Omental fat pad (tissue), 4 donors: Measurements from ENCODE around the gene MCRIP2. TPM values are rescaled to one million over a fixed set of nuclear protein-coding genes. Genes with fewer than 3 reads are reported as not detected.

Experiments
- ATAC-seq: fragments of 150-250 bp; one replicate; pipeline ENCODE4 v1.9.1; 2016; ENCODE audit warnings: mild to moderate bottlenecking, moderate library complexity; ENCODE audit not compliant: low FRiP score
- DNase-seq: peaks from one replicate; pipeline ENCODE4 v3.0.0-alpha.2; 2019; ENCODE audit warnings: low spot score
- total RNA-seq, 4 donors: library from RNA; depleted of rRNA; stranded (reverse); fragments of >200 nt; gene quantifications; one replicate each; pipeline ENCODE4 v1.1.0, GENCODE V29; 2016
- TF ChIP-seq, protein P1 (sequence below), 3 donors: fragments of 450-650 bp; IDR thresholded peaks; one replicate each; pipeline ENCODE4 v1.5.1; 2016 to 2017; ENCODE audit warnings: antibody characterized with exemption in 3 of 3, mild to moderate bottlenecking in 3 of 3, moderate library complexity in 2 of 3

MCRIP2 gene
- total RNA-seq, 4 donors from 2014 or later = 33.3 to 54.7 (median 41.3) TPM

DNA sequence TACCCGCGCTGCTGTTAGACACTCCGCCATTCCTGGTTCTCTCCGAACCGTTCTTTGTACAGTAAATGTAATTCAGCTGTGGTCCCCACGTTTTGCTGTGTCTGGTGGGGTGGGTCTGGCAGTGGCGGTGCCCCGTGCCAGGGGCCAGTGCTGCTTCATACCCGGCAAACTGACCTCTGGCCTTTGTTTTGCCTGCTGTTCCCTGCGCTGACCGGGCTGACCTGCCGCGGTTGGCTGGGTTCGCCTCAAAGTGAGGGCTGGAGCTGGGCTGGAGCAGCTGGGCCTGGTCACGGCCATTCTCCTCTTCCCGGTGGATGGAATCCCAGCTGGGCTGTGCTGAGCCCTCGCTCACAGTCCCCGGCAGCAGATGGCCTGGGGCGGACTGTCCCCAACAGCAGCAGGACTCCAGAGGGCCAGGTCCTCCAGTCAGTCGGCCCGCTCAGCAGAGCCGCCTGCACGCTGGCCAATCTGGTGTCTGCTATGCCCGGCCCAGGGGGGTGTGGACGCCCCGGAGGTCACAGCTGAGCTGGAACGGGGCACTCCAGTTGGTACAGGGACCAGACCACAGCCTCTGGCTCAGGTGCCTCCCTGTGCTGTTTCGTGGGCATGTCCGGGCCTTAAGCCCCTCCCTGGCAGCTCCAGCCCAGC, 12.3 kb upstream of the MCRIP2 start:
- ATAC-seq = no peak
- DNase-seq = no peak
- TF ChIP-seq, protein P1, sequence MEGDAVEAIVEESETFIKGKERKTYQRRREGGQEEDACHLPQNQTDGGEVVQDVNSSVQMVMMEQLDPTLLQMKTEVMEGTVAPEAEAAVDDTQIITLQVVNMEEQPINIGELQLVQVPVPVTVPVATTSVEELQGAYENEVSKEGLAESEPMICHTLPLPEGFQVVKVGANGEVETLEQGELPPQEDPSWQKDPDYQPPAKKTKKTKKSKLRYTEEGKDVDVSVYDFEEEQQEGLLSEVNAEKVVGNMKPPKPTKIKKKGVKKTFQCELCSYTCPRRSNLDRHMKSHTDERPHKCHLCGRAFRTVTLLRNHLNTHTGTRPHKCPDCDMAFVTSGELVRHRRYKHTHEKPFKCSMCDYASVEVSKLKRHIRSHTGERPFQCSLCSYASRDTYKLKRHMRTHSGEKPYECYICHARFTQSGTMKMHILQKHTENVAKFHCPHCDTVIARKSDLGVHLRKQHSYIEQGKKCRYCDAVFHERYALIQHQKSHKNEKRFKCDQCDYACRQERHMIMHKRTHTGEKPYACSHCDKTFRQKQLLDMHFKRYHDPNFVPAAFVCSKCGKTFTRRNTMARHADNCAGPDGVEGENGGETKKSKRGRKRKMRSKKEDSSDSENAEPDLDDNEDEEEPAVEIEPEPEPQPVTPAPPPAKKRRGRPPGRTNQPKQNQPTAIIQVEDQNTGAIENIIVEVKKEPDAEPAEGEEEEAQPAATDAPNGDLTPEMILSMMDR (IDR thresholded peaks at IDR 0.05) = no peak

DNA sequence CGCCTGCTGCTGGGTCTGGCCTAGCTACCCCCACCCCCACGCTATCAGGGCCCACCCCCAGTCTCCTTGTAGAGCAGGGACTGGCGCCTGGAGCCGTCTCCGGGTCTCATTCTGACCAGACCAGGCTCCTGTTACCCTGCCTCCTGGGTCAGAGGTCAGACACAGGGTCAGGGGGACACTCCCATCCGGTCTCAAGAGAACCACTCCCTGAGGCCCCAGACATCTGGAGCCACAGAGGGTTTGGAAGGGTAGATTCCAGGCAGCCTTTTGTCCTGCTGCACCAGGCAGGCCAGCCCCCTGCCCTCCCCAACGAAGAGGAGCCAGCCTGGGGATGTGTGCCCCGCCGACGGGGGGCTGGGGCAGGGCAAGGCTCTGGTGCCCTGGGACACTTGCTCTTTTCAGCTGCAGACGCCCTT, 11.8 kb upstream of the MCRIP2 start:
- TF ChIP-seq, protein P1 (IDR thresholded peaks at IDR 0.05) = no peak
- DNase-seq = no peak
- no peak for ATAC-seq

DNA sequence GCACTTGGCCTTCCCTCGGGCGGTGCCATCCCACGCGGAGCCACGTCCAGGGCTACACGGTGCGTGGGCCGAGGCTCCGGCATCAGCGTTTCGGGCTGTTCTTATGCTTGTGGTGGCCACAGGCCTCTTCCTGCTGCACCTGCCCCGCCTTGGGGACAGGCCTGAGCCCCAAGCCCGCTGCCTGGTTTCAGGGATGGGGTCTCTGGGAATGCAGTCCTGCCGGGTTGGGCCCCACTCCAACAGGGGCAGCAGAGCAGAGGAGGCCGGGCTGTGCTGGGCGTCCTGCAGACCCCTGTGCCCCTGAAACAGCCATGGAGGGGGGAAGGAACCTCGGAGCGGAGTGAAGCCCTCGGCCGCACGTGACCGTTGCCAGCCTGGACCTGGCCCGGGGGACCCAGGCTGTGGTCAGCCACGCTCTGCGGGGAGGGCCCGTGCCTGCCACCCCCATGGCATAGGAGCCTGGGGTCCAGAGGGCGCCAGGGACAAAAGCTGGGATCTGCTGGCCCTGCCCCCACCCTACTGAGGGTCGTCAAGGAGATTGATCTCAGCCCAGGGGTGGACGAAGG, 11.3 kb upstream of the MCRIP2 start:
- no peak for DNase-seq
- ATAC-seq = no peak
- TF ChIP-seq, protein P1 (IDR thresholded peaks at IDR 0.05) = no peak

DNA sequence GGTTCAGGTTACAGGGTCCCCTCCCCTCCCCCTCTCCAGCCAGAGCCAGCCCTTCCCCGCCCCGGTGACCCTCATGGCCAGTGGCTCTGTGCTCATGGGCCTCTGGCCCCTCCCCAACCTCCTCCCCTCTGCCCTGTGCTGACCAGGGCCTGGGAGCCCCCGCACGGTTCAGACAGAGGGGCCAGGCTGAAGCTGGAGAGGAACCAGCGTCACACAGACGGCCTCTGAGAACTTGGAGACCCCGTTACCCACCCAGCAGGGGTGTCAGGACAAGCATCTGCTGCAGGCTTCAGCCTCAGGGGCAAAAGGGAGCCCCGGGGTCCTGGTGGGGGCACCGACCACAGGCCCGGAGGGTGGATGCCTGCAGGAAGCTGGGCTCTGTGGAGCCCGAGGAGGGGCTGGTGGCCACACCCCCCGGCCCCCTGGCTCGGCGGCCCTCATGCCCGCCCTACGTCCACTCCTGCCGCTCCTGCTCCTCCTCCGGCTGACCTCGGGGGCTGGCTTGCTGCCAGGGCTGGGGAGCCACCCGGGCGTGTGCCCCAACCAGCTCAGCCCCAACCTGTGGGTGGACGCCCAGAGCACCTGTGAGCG, 10.7 kb upstream of the MCRIP2 start, which contains the start of gene WFIKKN1:
TSS of gene WFIKKN1 (plus strand) at position 171 of the 591 bp plus-strand sequence. CDS start at position 440, 269 bp downstream.
- ATAC-seq (no peak), DNase-seq (no peak)
- TF ChIP-seq, protein P1 (IDR thresholded peaks at IDR 0.05) = no peak

DNA sequence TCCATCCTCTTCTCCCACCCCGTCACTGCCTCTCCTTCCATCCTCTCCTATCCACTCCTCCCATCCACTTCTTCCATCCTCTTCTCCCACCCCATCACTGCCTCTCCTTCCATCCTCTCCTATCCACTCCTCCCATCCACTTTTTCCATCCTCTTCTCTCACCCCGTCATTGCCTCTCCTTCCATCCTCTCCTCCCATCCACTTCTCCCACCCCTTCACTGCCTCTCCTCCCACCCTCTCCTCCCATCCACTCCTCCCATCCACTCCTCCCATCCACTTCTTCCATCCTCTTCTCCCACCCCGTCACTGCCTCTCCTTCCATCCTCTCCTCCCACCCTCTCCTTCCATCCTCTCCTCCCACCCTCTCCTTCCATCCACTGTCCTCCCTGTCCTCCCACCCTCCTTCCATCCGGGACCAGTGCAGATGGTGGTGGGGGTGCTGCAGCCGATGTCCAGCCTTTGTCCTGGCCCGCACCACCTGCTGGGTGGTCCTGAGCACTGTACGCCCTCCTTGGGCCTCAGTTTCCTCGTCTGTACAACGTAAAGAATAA, 9.7 kb upstream of the MCRIP2 start:
- TF ChIP-seq, protein P1 (IDR thresholded peaks at IDR 0.05) = no peak
- no peak for ATAC-seq
- DNase-seq = no peak

DNA sequence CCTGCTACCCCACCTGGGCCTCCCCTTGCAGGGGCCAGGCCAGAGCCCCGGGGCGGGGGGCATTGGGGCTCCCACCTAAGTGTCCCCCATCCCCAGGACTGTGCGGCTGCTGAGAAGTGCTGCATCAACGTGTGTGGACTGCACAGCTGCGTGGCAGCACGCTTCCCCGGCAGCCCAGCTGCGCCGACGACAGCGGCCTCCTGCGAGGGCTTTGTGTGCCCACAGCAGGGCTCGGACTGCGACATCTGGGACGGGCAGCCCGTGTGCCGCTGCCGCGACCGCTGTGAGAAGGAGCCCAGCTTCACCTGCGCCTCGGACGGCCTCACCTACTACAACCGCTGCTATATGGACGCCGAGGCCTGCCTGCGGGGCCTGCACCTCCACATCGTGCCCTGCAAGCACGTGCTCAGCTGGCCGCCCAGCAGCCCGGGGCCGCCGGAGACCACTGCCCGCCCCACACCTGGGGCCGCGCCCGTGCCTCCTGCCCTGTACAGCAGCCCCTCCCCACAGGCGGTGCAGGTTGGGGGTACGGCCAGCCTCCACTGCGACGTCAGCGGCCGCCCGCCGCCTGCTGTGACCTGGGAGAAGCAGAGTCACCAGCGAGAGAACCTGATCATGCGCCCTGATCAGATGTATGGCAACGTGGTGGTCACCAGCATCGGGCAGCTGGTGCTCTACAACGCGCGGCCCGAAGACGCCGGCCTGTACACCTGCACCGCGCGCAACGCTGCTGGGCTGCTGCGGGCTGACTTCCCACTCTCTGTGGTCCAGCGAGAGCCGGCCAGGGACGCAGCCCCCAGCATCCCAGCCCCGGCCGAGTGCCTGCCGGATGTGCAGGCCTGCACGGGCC, 8.9 kb upstream of the MCRIP2 start:
- ATAC-seq (no peak), DNase-seq (no peak)
- TF ChIP-seq, protein P1 (IDR thresholded peaks at IDR 0.05) = no peak
